T-helper 9 cell (primary cell): ENCODE data around the gene PCDHGB6.
"Not testable (repeated sequence)": the region's sequence is repeated elsewhere in the genome, so short reads cannot be mapped to it uniquely, and the experiment has no call there.

ENCODE experiments used
- DNase-seq: peaks from one replicate; pipeline ENCODE4 v3.0.0-alpha.2; 2020

PCDHGB6 gene

GRCh38 chr5:141419074-141419880 lies 11.5 kb downstream of the PCDHGB6 start:
- DNase-seq: no peak

GRCh38 chr5:141420855-141421488 lies 13.2 kb downstream of the PCDHGB6 start, which contains the start of gene PCDHGA11:
Gene PCDHGA11, plus strand, starts transcription at chr5:141421051. Its CDS starts 177 bp downstream, at chr5:141421228.
- DNase-seq: no peak

- DNase-seq: no peak
Measured at GRCh38 chr5:141421489-141421855, 13.7 kb downstream of the PCDHGB6 start.

DNA sequence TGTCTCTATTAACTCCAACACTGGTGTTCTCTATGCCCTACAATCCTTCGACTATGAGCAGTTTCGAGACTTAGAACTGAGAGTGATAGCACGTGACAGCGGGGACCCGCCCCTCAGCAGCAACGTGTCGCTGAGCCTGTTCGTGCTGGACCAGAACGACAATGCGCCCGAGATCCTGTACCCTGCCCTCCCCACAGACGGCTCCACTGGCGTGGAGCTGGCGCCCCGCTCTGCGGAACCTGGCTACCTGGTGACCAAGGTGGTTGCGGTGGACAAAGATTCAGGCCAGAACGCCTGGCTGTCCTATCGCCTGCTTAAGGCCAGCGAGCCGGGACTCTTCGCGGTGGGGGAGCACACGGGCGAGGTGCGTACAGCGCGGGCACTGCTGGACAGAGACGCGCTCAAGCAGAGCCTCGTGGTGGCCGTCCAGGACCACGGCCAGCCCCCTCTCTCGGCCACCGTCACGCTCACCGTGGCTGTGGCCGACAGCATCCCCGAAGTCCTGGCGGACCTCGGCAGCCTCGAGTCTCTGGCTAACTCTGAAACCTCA lies 15.0 kb downstream of the PCDHGB6 start:
- no peak for DNase-seq

DNA sequence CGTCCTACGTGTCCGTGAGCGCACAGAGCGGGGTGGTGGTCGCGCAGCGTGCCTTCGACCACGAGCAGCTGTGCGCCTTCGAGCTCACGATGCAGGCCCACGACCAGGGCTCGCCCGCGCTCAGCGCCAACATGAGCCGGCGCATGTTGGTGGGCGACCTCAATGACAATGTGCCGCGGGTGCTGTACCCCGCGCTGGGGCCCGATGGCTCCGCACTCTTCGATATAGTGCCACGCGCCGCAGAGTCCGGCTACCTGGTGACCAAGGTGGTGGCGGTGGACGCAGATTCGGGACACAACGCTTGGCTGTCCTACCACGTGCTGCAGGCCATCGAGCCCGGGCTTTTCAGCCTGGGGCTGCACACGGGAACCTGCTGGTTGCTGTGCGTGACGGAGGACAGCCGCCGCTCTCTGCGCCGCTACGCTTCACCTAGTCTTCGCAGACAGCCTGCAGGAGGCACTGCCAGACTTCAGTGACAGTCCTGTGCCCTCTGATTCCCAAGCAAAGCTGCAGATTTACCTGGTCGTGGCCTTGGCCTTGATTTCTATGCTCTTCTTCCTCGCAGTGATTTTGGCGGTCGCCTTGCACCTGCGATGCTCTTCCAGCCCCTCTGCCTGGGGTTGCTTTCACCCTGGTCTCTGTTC lies 20.1 kb downstream of the PCDHGB6 start:
- DNase-seq: no peak

DNA sequence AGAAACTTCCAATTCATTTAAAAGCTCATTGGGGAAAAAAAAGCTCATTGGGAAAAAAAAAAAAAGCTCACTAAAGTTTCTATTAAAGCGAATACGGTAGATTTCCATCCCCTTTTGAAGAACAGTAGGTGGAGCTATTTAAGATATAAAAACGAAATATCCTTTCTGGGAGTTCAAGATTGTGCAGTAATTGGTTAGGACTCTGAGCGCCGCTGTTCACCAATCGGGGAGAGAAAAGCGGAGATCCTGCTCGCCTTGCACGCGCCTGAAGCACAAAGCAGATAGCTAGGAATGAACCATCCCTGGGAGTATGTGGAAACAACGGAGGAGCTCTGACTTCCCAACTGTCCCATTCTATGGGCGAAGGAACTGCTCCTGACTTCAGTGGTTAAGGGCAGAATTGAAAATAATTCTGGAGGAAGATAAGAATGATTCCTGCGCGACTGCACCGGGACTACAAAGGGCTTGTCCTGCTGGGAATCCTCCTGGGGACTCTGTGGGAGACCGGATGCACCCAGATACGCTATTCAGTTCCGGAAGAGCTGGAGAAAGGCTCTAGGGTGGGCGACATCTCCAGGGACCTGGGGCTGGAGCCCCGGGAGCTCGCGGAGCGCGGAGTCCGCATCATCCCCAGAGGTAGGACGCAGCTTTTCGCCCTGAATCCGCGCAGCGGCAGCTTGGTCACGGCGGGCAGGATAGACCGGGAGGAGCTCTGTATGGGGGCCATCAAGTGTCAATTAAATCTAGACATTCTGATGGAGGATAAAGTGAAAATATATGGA lies 22.7 kb downstream of the PCDHGB6 start, which contains the start of gene PCDHGA12:
Gene PCDHGA12, plus strand, starts transcription at position 176 of the 782 bp plus-strand sequence. Its CDS starts 253 bp downstream, at position 429.
- DNase-seq: no peak

DNA sequence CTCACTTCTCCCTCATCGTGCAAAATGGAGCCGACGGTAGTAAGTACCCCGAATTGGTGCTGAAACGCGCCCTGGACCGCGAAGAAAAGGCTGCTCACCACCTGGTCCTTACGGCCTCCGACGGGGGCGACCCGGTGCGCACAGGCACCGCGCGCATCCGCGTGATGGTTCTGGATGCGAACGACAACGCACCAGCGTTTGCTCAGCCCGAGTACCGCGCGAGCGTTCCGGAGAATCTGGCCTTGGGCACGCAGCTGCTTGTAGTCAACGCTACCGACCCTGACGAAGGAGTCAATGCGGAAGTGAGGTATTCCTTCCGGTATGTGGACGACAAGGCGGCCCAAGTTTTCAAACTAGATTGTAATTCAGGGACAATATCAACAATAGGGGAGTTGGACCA lies 23.5 kb downstream of the PCDHGB6 start:
- DNase-seq: no peak

- DNase-seq: not testable (repeated sequence)
Measured at GRCh38 chr5:141432308-141432707, 24.5 kb downstream of the PCDHGB6 start.

DNA sequence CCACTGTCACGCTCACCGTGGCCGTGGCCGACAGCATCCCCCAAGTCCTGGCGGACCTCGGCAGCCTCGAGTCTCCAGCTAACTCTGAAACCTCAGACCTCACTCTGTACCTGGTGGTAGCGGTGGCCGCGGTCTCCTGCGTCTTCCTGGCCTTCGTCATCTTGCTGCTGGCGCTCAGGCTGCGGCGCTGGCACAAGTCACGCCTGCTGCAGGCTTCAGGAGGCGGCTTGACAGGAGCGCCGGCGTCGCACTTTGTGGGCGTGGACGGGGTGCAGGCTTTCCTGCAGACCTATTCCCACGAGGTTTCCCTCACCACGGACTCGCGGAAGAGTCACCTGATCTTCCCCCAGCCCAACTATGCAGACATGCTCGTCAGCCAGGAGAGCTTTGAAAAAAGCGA lies 24.9 kb downstream of the PCDHGB6 start:
- DNase-seq: not testable (repeated sequence)

GRCh38 chr5:141434006-141434405 lies 26.2 kb downstream of the PCDHGB6 start:
- no peak for DNase-seq

DNA sequence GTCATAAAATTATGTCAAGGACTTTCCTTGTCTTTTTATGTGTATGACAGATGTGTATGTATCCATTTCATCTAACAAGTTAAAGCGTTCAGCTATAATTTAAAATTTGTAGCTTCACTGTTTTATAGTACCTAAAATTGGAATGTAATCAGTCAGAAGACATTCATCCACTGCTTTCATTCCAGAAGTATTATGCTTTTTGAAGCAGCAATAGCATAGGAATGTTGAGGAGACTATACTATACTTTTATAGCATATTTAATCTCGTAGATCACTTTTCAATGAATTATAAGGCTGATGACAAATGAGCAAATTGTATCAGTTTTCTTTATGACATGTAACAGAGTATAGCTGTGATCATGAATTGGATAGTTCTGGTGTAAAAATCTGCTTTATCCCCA lies 29.4 kb downstream of the PCDHGB6 start:
- no peak for DNase-seq

DNA sequence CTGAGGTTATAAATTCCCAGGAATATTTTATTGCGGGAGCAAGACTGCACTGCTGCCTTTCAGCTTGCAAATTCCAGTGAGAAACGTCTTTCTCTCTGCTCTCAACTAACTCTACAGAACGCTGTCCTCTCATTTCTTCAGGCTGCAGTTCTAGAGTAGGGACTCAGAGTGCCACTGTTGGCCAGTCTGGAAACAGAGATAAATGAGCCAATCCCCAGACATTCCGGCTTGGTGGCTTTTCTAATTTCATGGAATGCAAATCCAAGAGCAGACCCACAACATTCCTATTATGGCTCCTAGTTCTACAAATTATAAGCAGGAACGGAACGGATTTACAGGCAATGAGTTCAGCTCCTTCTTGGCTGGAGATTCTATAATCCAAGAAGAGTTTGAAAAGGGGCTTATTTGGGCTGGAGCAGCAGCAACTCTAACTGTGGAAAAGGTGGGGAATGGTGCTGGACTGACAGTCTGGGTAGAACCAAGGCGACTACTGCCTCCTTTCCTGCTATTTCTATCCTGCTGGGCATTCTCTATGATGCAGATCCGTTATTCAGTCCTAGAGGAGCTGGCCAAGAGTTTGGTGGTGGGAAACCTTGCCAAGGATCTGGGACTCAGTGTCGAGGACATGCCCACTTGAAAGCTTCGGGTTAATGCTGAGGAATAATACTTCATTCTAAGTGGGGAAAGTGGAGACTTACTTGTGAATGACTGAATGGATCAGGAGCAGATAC lies 31.8 kb downstream of the PCDHGB6 start:
- no peak for DNase-seq

GRCh38 chr5:141440341-141440740 lies 32.5 kb downstream of the PCDHGB6 start:
- no peak for DNase-seq

GRCh38 chr5:141441571-141442170 lies 33.9 kb downstream of the PCDHGB6 start:
- no peak for DNase-seq
